AG10803 (cell line): ENCODE measurements around the gene CPB1.

ENCODE experiments used
- DNase-seq: peaks from one replicate; pipeline ENCODE4 v3.0.0; 2010; ENCODE audit warnings: low read depth
- H3K4me3 ChIP-seq: 2 replicates; pipeline ENCODE4 v1.5.1; 2011; ENCODE audit warnings: mild to moderate bottlenecking, low read length, control low read depth
- CTCF ChIP-seq: conservative IDR thresholded peaks from 2 replicates; pipeline ENCODE4 v1.5.1; 2011; ENCODE audit warnings: mild to moderate bottlenecking, low read length, control low read depth, inconsistent platforms

CPB1 gene

GRCh38 chr3:148791920-148792319 is 35.7 kb upstream of the CPB1 start:
- no peak for TF ChIP-seq CTCF
- no peak for DNase-seq
- no peak overlapping the region for H3K4me3 ChIP-seq

GRCh38 chr3:148792516-148792915 is 35.1 kb upstream of the CPB1 start:
- no peak overlapping the region for H3K4me3 ChIP-seq
- DNase-seq: no peak
- TF ChIP-seq CTCF: no peak

- H3K4me3 ChIP-seq: no peak overlapping the region
- no peak for DNase-seq
- TF ChIP-seq CTCF: no peak
Measured at GRCh38 chr3:148796799-148797198, 30.8 kb upstream of the CPB1 start.

GRCh38 chr3:148797795-148798194 is 29.8 kb upstream of the CPB1 start:
- no peak for DNase-seq
- no peak overlapping the region for H3K4me3 ChIP-seq
- TF ChIP-seq CTCF: no peak

- no peak overlapping the region for H3K4me3 ChIP-seq
- DNase-seq: no peak
- TF ChIP-seq CTCF: no peak
Measured at GRCh38 chr3:148800414-148800813, 27.2 kb upstream of the CPB1 start.

GRCh38 chr3:148809835-148810234 is 17.8 kb upstream of the CPB1 start:
- no peak for TF ChIP-seq CTCF
- H3K4me3 ChIP-seq: no peak overlapping the region
- no peak for DNase-seq

- no peak overlapping the region for H3K4me3 ChIP-seq
- TF ChIP-seq CTCF: no peak
- no peak for DNase-seq
Measured at GRCh38 chr3:148815316-148816110, 12.1 kb upstream of the CPB1 start.
